ENCODE measurements around the gene TRIM65. TPM values are rescaled to one million over a fixed set of nuclear protein-coding genes. Genes with fewer than 3 reads are reported as not detected.
A peak's percentile ranks its signal among the peaks of the same experiment; 100 is the strongest.

The TRIM65 gene
- total and polyA plus RNA-seq, 2 of the 13 experiments (the other 11 are each of a cell fraction or from before 2014, with no cell fraction given), result 10.3 to 22.4 TPM

DNA sequence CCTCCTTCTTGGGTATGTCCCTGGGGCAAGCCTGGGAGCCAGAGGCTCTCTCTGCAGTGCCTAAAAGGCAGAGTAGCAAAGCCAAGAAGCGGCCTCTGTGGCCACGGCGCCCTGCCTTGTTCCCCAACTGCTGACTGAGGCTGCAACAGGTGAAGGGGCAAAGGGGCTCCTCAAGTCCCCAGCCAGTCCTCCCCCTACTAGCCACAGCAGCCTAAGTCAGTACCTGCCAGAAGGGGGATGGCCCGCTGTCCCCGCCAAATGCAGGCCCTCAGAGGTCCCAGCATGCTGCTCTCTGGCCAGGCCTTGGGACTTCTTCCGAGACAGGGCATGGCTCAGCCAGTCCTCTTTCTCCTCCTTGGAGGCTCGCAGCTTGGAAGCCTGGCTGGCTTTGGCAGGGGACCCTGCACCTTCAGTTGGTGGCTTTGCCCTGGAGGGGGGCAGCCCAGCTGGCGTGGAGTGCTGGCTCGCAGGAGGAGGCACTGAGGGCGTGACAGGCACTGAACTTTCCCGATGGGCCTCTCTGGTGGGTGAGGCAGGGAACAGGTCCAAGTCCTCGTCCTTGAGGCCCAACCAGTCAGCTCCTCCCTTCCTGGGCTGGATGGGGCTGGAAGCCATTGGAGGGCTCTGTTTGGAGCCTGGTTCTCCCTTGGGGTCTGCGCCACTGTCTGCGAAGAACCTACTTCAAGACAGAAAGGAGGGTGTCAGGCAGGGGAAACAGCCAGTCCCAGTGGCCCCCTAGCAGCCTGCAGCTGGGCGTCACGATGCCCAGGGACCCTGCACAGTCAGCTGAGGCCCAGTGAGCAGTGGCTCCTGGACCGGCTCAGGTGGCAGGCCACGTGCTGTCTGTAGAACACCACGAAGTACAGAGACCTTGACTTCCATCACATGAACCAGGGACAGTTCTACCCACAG lies 26.5 kb upstream of the TRIM65 start (continued):
- TF ChIP-seq ZFX (CRISPR knock-in tag; IDR thresholded peaks at IDR 0.05; ENCODE audit: low read depth) (peak; percentile 71), ZNF530 (CRISPR knock-in tag; IDR thresholded peaks at IDR 0.05; ENCODE audit: low read depth) (no peak), ZFY (CRISPR knock-in tag; IDR thresholded peaks at IDR 0.05) (peak; percentile 70), ZNF430 (CRISPR knock-in tag; IDR thresholded peaks at IDR 0.05) (0 out of 2 replicates have a peak, but pooled peaks have one; percentile 38), ZNF383 (CRISPR knock-in tag; IDR thresholded peaks at IDR 0.05; ENCODE audit: borderline replicate concordance) (no peak), ZNF350 (CRISPR knock-in tag; IDR thresholded peaks at IDR 0.05; ENCODE audit: borderline replicate concordance, low read depth) (0 out of 2 replicates have a peak, but pooled peaks have one; percentile 20), ZNF772 (CRISPR knock-in tag; IDR thresholded peaks at IDR 0.05) (0 out of 2 replicates have a peak, but pooled peaks have one; percentile 4), PHF8 (CRISPR knock-in tag; IDR thresholded peaks at IDR 0.05) (no peak), REPIN1 (CRISPR knock-in tag; IDR thresholded peaks at IDR 0.05; ENCODE audit: borderline replicate concordance, low read depth) (0 out of 2 replicates have a peak, but pooled peaks have one; percentile 34), BCL6 (CRISPR knock-in tag; IDR thresholded peaks at IDR 0.05) (no peak), HIVEP1 (CRISPR knock-in tag; IDR thresholded peaks at IDR 0.05) (peak; percentile 19; the same call in 1 of the 2 replicates), ZNF274 (CRISPR knock-in tag; IDR thresholded peaks at IDR 0.05) (0 out of 2 replicates have a peak, but pooled peaks have one; percentile 76)
- TF ChIP-seq, protein P1, sequence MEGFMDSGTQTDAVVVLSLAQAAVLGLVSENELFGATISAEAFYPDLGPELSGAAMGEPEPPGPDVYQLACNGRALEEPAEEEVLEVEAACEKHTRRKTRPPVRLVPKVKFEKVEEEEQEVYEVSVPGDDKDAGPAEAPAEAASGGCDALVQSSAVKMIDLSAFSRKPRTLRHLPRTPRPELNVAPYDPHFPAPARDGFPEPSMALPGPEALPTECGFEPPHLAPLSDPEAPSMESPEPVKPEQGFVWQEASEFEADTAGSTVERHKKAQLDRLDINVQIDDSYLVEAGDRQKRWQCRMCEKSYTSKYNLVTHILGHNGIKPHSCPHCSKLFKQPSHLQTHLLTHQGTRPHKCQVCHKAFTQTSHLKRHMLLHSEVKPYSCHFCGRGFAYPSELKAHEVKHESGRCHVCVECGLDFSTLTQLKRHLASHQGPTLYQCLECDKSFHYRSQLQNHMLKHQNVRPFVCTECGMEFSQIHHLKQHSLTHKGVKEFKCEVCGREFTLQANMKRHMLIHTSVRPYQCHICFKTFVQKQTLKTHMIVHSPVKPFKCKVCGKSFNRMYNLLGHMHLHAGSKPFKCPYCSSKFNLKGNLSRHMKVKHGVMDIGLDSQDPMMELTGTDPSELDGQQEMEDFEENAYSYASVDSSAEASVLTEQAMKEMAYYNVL (CRISPR knock-in tag; IDR thresholded peaks at IDR 0.05; ENCODE audit: borderline replicate concordance), result 0 out of 2 replicates have a peak, but pooled peaks have one; percentile 36
- TF ChIP-seq, protein P2, sequence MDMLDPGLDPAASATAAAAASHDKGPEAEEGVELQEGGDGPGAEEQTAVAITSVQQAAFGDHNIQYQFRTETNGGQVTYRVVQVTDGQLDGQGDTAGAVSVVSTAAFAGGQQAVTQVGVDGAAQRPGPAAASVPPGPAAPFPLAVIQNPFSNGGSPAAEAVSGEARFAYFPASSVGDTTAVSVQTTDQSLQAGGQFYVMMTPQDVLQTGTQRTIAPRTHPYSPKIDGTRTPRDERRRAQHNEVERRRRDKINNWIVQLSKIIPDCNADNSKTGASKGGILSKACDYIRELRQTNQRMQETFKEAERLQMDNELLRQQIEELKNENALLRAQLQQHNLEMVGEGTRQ (IDR thresholded peaks at IDR 0.05; ENCODE audit: low read depth, low read length), result no peak
- TF ChIP-seq, protein P2 (CRISPR knock-in tag; IDR thresholded peaks at IDR 0.05; ENCODE audit: borderline replicate concordance), result no peak
- TF ChIP-seq, protein P3, sequence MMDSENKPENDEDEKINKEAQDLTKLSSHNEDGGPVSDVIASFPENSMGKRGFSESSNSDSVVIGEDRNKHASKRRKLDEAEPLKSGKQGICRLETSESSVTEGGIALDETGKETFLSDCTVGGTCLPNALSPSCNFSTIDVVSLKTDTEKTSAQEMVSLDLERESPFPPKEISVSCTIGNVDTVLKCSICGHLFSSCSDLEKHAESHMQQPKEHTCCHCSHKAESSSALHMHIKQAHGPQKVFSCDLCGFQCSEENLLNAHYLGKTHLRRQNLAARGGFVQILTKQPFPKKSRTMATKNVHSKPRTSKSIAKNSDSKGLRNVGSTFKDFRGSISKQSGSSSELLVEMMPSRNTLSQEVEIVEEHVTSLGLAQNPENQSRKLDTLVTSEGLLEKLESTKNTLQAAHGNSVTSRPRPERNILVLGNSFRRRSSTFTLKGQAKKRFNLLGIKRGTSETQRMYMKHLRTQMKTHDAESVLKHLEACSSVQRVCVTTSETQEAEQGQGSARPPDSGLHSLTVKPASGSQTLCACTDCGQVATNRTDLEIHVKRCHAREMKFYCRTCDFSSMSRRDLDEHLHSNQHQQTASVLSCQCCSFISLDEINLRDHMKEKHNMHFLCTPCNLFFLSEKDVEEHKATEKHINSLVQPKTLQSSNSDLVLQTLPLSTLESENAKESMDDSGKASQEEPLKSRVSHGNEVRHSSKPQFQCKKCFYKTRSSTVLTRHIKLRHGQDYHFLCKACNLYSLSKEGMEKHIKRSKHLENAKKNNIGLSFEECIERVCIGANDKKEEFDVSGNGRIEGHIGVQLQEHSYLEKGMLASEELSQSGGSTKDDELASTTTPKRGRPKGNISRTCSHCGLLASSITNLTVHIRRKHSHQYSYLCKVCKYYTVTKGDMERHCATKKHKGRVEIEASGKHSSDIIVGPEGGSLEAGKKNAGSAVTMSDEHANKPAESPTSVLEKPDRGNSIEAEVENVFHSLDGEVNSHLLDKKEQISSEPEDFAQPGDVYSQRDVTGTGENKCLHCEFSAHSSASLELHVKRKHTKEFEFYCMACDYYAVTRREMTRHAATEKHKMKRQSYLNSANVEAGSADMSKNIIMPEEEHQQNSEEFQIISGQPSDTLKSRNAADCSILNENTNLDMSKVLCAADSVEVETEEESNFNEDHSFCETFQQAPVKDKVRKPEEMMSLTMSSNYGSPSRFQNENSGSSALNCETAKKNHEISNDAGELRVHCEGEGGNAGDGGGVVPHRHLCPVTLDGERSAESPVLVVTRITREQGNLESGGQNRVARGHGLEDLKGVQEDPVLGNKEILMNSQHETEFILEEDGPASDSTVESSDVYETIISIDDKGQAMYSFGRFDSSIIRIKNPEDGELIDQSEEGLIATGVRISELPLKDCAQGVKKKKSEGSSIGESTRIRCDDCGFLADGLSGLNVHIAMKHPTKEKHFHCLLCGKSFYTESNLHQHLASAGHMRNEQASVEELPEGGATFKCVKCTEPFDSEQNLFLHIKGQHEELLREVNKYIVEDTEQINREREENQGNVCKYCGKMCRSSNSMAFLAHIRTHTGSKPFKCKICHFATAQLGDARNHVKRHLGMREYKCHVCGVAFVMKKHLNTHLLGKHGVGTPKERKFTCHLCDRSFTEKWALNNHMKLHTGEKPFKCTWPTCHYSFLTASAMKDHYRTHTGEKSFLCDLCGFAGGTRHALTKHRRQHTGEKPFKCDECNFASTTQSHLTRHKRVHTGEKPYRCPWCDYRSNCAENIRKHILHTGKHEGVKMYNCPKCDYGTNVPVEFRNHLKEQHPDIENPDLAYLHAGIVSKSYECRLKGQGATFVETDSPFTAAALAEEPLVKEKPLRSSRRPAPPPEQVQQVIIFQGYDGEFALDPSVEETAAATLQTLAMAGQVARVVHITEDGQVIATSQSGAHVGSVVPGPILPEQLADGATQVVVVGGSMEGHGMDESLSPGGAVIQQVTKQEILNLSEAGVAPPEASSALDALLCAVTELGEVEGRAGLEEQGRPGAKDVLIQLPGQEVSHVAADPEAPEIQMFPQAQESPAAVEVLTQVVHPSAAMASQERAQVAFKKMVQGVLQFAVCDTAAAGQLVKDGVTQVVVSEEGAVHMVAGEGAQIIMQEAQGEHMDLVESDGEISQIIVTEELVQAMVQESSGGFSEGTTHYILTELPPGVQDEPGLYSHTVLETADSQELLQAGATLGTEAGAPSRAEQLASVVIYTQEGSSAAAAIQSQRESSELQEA (CRISPR knock-in tag; IDR thresholded peaks at IDR 0.05; ENCODE audit: not compliant biosample characterization), result peak; percentile 27

All from HepG2 (cell line).